Neutrophil (primary cell): ENCODE measurements around the gene HIF3A.

Experiments used
- H3K27ac ChIP-seq: fragments of 200-600 bp; sonication (generic); 2 replicates; pipeline ENCODE4 v1.5.1; 2016; ENCODE audit warnings: mild to moderate bottlenecking, moderate library complexity
- H3K27me3 ChIP-seq: fragments of 200-600 bp; sonication (generic); 2 replicates; pipeline ENCODE4 v1.6.0; 2016; ENCODE audit warnings: mild to moderate bottlenecking
- H3K36me3 ChIP-seq: fragments of 200-600 bp; sonication (generic); 2 replicates; pipeline ENCODE4 v1.5.1; 2017
- H3K4me1 ChIP-seq, 2 experiments: fragments of 200-600 bp in 1 of 2; sonication (generic) in 1 of 2; 1 replicate in 1 of 2; 2 replicates in 1 of 2; pipeline versions ENCODE4 v1.5.1 to v1.6.1; 2013 to 2016; ENCODE audit warnings: low read depth in 1 of 2, low read length in 1 of 2, mild to moderate bottlenecking in 1 of 2, moderate library complexity in 1 of 2; ENCODE audit not compliant: control insufficient read depth in 1 of 2, insufficient read depth in 1 of 2
- H3K4me3 ChIP-seq, 2 experiments: fragments of 200-600 bp in 1 of 2; sonication (generic) in 1 of 2; 1 replicate in 1 of 2; 2 replicates in 1 of 2; pipeline ENCODE4 v1.5.1; 2013 to 2016; ENCODE audit warnings: low read depth in 1 of 2, low read length in 1 of 2, mild to moderate bottlenecking in 1 of 2, moderate library complexity in 1 of 2
- H3K9me3 ChIP-seq: fragments of 200-600 bp; sonication (generic); 2 replicates; pipeline ENCODE4 v1.5.1; 2016
- CTCF ChIP-seq: fragments of 200-600 bp; sonication (generic); IDR thresholded peaks from 2 replicates; pipeline ENCODE4 v1.5.1; 2016; ENCODE audit warnings: antibody characterized with exemption

The HIF3A gene

GRCh38 chr19:46291829-46292228 is 5.0 kb upstream of the HIF3A start:
- no peaks in the 10 kb centered on the region for H3K36me3 ChIP-seq
- no peak overlapping the region for H3K27ac ChIP-seq
- no peak overlapping the region for H3K4me3 ChIP-seq
- no peaks in the 10 kb centered on the region for H3K9me3 ChIP-seq
- H3K4me1 ChIP-seq, result no peaks in the 10 kb centered on the region
- TF ChIP-seq CTCF, result no peak
- H3K27me3 ChIP-seq, result peaks cover 27% of the 10 kb centered on the region

GRCh38 chr19:46294494-46294893 is 2.3 kb upstream of the HIF3A start:
- Histone ChIP-seq H3K27ac (no peak overlapping the region), H3K27me3 (peaks cover 53% of the 10 kb centered on the region), H3K4me1 (no peaks in the 10 kb centered on the region), H3K4me3 (no peak overlapping the region), H3K36me3 (no peaks in the 10 kb centered on the region), H3K9me3 (no peaks in the 10 kb centered on the region)
- TF ChIP-seq CTCF, result no peak

GRCh38 chr19:46295401-46296201 is 1.2 kb upstream of the HIF3A start:
- H3K27me3 ChIP-seq, result peaks cover 64% of the 10 kb centered on the region
- no peak for TF ChIP-seq CTCF
- H3K27ac ChIP-seq, result no peak overlapping the region
- no peaks in the 10 kb centered on the region for H3K36me3 ChIP-seq
- no peaks in the 10 kb centered on the region for H3K9me3 ChIP-seq
- no peak overlapping the region for H3K4me3 ChIP-seq
- H3K4me1 ChIP-seq, result no peaks in the 10 kb centered on the region

GRCh38 chr19:46296202-46296480 is 701 bp upstream of the HIF3A start:
- TF ChIP-seq CTCF, result no peak
- Histone ChIP-seq H3K4me3 (no peak overlapping the region), H3K27me3 (peaks cover 70% of the 10 kb centered on the region), H3K36me3 (no peaks in the 10 kb centered on the region), H3K27ac (no peak overlapping the region), H3K9me3 (no peaks in the 10 kb centered on the region), H3K4me1 (no peaks in the 10 kb centered on the region)

GRCh38 chr19:46297700-46298478 is 1.0 kb downstream of the HIF3A start:
- no peaks in the 10 kb centered on the region for H3K36me3 ChIP-seq
- no peaks in the 10 kb centered on the region for H3K9me3 ChIP-seq
- H3K27ac ChIP-seq, result no peak overlapping the region
- H3K4me1 ChIP-seq, result no peaks in the 10 kb centered on the region
- peaks cover 73% of the 10 kb centered on the region for H3K27me3 ChIP-seq
- no peak overlapping the region for H3K4me3 ChIP-seq
- TF ChIP-seq CTCF, result no peak
